A549 (cell line): Measurements from ENCODE around the gene ASB18. TPM values are rescaled to one million over a fixed set of nuclear protein-coding genes. Genes with fewer than 3 reads are reported as not detected.

Experiments
- ATAC-seq, 2 experiments: fragments of 200-7000 bp in 1 of 2; fragments of >200 bp in 1 of 2; cut with Nextera tagmentation in 1 of 2; cut with Tn5 transposase in 1 of 2; 3 replicates each; pipeline versions ENCODE4 v1.8.0 to v1.9.1; 2018 to 2020; ENCODE audit warnings: mild to moderate bottlenecking in 1 of 2, moderate library complexity in 1 of 2
- CTCF ChIA-PET: fragments of 300-600 bp; sonication (Branson Sonifier 250); formaldehyde crosslinking; extraction: SDS; loops from one replicate; lab custom pipeline; 2021; ENCODE audit warnings: antibody characterized with exemption, inconsistent platforms; lab: Yijun Ruan, JAX
- POLR2A ChIA-PET: fragments of 350-600 bp; formaldehyde crosslinking; extraction: SDS; loops from one replicate; lab custom pipeline; 2021; ENCODE audit warnings: antibody characterized with exemption, inconsistent platforms; lab: Yijun Ruan, JAX
- DNase-seq, 2 experiments: peaks; one replicate each; pipeline versions ENCODE4 v3.0.0 to v3.0.0-alpha.2; 2011 to 2016; ENCODE audit warnings: low read depth in 1 of 2, low spot score in 1 of 2
- FAIRE-seq: peaks from 2 replicates; lab custom pipeline; 2011; peaks lifted over from hg19 to GRCh38; lab: Jason Lieb, UNC
- H3K27ac ChIP-seq, 2 experiments: fragments of >200 bp; sonication (Bioruptor Twin); formaldehyde crosslinking; 3 replicates each; pipeline ENCODE4 v1.5.1; 2016 to 2017
- H3K4me1 ChIP-seq: fragments of >200 bp; sonication (Bioruptor Twin); formaldehyde crosslinking; 3 replicates; pipeline ENCODE4 v1.6.1; 2016
- H3K4me2 ChIP-seq: fragments of >200 bp; sonication (Bioruptor Twin); formaldehyde crosslinking; 3 replicates; pipeline ENCODE4 v1.6.1; 2016
- H3K4me3 ChIP-seq: fragments of >200 bp; sonication (Bioruptor Twin); formaldehyde crosslinking; 3 replicates; pipeline ENCODE4 v1.5.1; 2016
- H3K9me3 ChIP-seq: fragments of >200 bp; sonication (Bioruptor Twin); formaldehyde crosslinking; 3 replicates; pipeline ENCODE4 v1.6.1; 2016
- CEBPB ChIP-seq, 2 experiments: fragments of >200 bp in 1 of 2; sonication (Bioruptor Twin) in 1 of 2; formaldehyde crosslinking in 1 of 2; IDR thresholded peaks; 2 replicates each; pipeline ENCODE4 v1.6.1; 2012 to 2016
- FOSB ChIP-seq: fragments of 250-450 bp; sonication (Bioruptor Pico); IDR thresholded peaks from 2 replicates; pipeline ENCODE4 v1.5.0; 2020; ENCODE audit warnings: mild to moderate bottlenecking, moderate library complexity
- HDAC2 ChIP-seq: fragments of 200-600 bp; sonication (generic); IDR thresholded peaks from 2 replicates; pipeline ENCODE4 v1.6.1; 2016
- HOXB5 ChIP-seq: fragments of 250-450 bp; sonication (Bioruptor Pico); IDR thresholded peaks from 2 replicates; pipeline ENCODE4 v1.5.0; 2020; ENCODE audit warnings: mild to moderate bottlenecking, moderate library complexity
- JUN ChIP-seq, 2 experiments: fragments of >200 bp; sonication (Bioruptor Twin); formaldehyde crosslinking; IDR thresholded peaks; 2 replicates in 1 of 2; 3 replicates in 1 of 2; pipeline ENCODE4 v1.6.1; 2016 to 2017
- KDM5A ChIP-seq: fragments of 200-600 bp; sonication (generic); IDR thresholded peaks from 2 replicates; pipeline ENCODE4 v1.6.1; 2016; ENCODE audit warnings: antibody characterized with exemption, mild to moderate bottlenecking
- NR3C1 ChIP-seq: fragments of >200 bp; sonication (Bioruptor Twin); formaldehyde crosslinking; IDR thresholded peaks from 3 replicates; pipeline ENCODE4 v1.6.1; 2017
- RAD21 ChIP-seq, 2 experiments: fragments of >200 bp in 1 of 2; sonication (Bioruptor Twin) in 1 of 2; formaldehyde crosslinking in 1 of 2; IDR thresholded peaks in 1 of 2; conservative IDR thresholded peaks in 1 of 2; 2 replicates in 1 of 2; 3 replicates in 1 of 2; pipeline ENCODE4 v1.6.1; 2012 to 2018; ENCODE audit warnings: inconsistent platforms in 1 of 2
- RNF2 ChIP-seq: fragments of 200-600 bp; sonication (generic); IDR thresholded peaks from 2 replicates; pipeline ENCODE4 v1.6.1; 2016; ENCODE audit warnings: low read depth, mild to moderate bottlenecking, antibody characterized with exemption, moderate library complexity, borderline replicate concordance
- SMC3 ChIP-seq: fragments of >200 bp; sonication (Bioruptor Twin); formaldehyde crosslinking; IDR thresholded peaks from 3 replicates; pipeline ENCODE4 v1.6.1; 2018; ENCODE audit warnings: inconsistent platforms
- SREBF2 ChIP-seq: fragments of 450-650 bp; IDR thresholded peaks from 2 replicates; pipeline ENCODE4 v1.6.1; 2014; ENCODE audit warnings: mild to moderate bottlenecking, moderate library complexity
- ZC3H11A ChIP-seq: fragments of 450-650 bp; IDR thresholded peaks from 2 replicates; pipeline ENCODE4 v1.6.1; 2014; ENCODE audit warnings: antibody characterized with exemption, mild to moderate bottlenecking
- ZSCAN20 ChIP-seq: fragments of 250-450 bp; sonication (Bioruptor Pico); IDR thresholded peaks from 2 replicates; pipeline ENCODE4 v1.8.0; 2022; ENCODE audit warnings: mild to moderate bottlenecking, moderate library complexity
- WGBS: methylation state at CpG from one replicate; pipeline ENCODE4 v1.1.6; 2017; ENCODE audit errors: missing lambda C conversion rate; 5-methylcytosine and 5-hydroxymethylcytosine counted together
- polyA plus RNA-seq, 4 experiments: library from polyadenylated mRNA; depleted of rRNA in 3 of 4; stranded (reverse); fragments of >200 nt; fragmentation: RNase III in 1 of 4; extraction: RNeasy Plus Mini Kit Qiagen cat#74134 plus additional on column Dnase treatment in 1 of 4; gene quantifications; 2 replicates in 3 of 4; 3 replicates in 1 of 4; pipeline ENCODE4 v1.2.3, GENCODE V29; 2011 to 2017
- TF ChIP-seq, protein P1 (sequence below): fragments of 250-450 bp; sonication (Bioruptor Pico); IDR thresholded peaks from 2 replicates; pipeline ENCODE4 v1.5.0; 2021; ENCODE audit warnings: mild to moderate bottlenecking, moderate library complexity, borderline replicate concordance
- TF ChIP-seq, protein P2 (sequence below): IDR thresholded peaks from 2 replicates; pipeline ENCODE4 v1.6.1; 2012
- TF ChIP-seq, protein P3 (sequence below): fragments of >200 bp; sonication (Bioruptor Twin); formaldehyde crosslinking; IDR thresholded peaks from 2 replicates; pipeline ENCODE4 v1.6.1; 2016
- TF ChIP-seq, protein P4 (sequence below): fragments of 250-450 bp; sonication (Bioruptor Pico); IDR thresholded peaks from 2 replicates; pipeline ENCODE4 v1.5.0; 2020; ENCODE audit warnings: low read depth, mild to moderate bottlenecking, moderate library complexity
- TF ChIP-seq, protein P5 (sequence below): fragments of >200 bp; sonication (Bioruptor Twin); formaldehyde crosslinking; IDR thresholded peaks from 3 replicates; pipeline ENCODE4 v1.5.1; 2016
- TF ChIP-seq, protein P6 (sequence below): fragments of 200-600 bp; sonication (generic); IDR thresholded peaks from 2 replicates; pipeline ENCODE4 v1.6.1; 2016; ENCODE audit warnings: antibody characterized with exemption, mild to moderate bottlenecking, moderate library complexity
- TF ChIP-seq, protein P7 (sequence below): fragments of 150-350 bp; IDR thresholded peaks from 2 replicates; pipeline ENCODE4 v1.6.1; 2014; ENCODE audit warnings: low read depth, mild to moderate bottlenecking, low read length

The ASB18 gene
- polyA plus RNA-seq, 2 of the 4 experiments (the other 2 are of a cell fraction) = not detected

DNA sequence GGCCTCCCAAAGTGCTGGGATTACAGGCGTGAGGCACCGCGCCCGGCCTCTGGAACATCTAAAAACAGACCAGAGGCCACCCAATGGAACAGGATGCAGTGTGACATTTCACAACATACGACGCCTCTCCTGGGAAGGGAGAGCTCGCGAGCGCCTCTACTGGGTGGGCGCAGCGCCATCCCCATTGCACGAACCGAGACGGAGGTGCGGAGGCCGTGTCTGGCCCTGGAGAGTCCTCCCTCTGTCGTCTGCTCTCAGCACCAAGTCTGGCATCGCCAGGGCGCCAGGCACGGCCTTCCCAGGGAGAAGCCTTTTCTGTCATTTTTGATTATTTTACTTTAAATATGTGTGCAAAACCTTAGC is 86.6 kb downstream of the ASB18 start:
- no peaks in the 10 kb centered on the region for H3K9me3 ChIP-seq
- TF ChIP-seq RAD21 (conservative IDR thresholded peaks at IDR 0.05 in 1 of 2, IDR thresholded peaks at IDR 0.05 in 1 of 2) (0 out of 5 replicates have a peak, but pooled peaks of 1 of the 2 experiments have one; percentile 21), NR3C1 (no peak), HOXB5 (CRISPR knock-in tag) (no peak), CEBPB (IDR thresholded peaks at IDR 0.05) (peak in 1 of 2 experiments; percentile 70; a peak in 1 of 4 replicates)
- TF ChIP-seq, protein P1, sequence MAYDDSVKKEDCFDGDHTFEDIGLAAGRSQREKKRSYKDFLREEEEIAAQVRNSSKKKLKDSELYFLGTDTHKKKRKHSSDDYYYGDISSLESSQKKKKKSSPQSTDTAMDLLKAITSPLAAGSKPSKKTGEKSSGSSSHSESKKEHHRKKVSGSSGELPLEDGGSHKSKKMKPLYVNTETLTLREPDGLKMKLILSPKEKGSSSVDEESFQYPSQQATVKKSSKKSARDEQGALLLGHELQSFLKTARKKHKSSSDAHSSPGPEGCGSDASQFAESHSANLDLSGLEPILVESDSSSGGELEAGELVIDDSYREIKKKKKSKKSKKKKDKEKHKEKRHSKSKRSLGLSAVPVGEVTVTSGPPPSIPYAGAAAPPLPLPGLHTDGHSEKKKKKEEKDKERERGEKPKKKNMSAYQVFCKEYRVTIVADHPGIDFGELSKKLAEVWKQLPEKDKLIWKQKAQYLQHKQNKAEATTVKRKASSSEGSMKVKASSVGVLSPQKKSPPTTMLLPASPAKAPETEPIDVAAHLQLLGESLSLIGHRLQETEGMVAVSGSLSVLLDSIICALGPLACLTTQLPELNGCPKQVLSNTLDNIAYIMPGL (CRISPR knock-in tag) = peak; percentile 50; the same call in 1 of the 2 replicates
- TF ChIP-seq, protein P2, sequence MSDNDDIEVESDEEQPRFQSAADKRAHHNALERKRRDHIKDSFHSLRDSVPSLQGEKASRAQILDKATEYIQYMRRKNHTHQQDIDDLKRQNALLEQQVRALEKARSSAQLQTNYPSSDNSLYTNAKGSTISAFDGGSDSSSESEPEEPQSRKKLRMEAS = peak; percentile 50
- peak overlapping the region; percentile 90 for H3K4me2 ChIP-seq
- peak overlapping the region; percentile 82 to 86 for H3K27ac ChIP-seq
- FAIRE-seq (no peak), ATAC-seq (peak; percentile 72 to 81), DNase-seq (peak; percentile 89)
- H3K4me3 ChIP-seq = peak overlapping the region; percentile 70
- POLR2A ChIA-PET = interaction anchor here (0.6 to 1.9 kb wide), 6 partner anchors 9 to 411 kb away, joined by 3 to 10 read pairs (median 3); partner anchors contain the start of gene GBX2
- H3K4me1 ChIP-seq = peaks cover 7% of the 10 kb centered on the region; the same call in 1 of the 3 replicates
- 10% methylated on average over 14 of the region's 20 CpGs for WGBS
- CTCF ChIA-PET = interaction anchor here (0.7 to 11.9 kb wide), 41 partner anchors 10 to 908 kb away, joined by 3 to 222 read pairs (median 4); partner anchors contain the start of genes COPS8 and GBX2

DNA sequence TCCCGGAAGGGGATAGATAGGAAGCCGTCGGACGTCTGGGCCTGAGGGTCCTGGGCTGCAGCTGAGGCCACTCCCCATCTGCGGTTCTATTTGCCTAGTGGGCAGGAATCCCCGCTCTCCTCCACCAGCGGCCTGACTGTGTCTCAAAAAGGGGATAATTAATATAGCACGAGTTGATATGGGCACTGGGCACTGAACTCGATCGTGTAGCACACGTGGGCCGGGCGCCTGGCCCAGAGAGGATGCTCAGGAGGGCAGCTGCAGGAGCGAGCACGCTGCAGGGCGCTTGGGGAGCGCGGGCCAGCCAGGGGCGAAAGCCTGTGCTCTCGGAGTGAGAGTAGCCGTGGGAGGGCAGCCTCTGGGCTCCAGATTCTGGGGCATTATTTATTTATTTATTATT is 87.3 kb downstream of the ASB18 start:
- Histone ChIP-seq H3K4me3 (no peak overlapping the region), H3K27ac (no peak overlapping the region; a peak in 1 of 6 replicates), H3K4me1 (peaks cover 7% of the 10 kb centered on the region; the same call in 1 of the 3 replicates), H3K9me3 (no peaks in the 10 kb centered on the region), H3K4me2 (no peak overlapping the region)
- ChIA-PET CTCF (interaction anchor here (0.7 to 11.9 kb wide), 26 partner anchors 9 to 909 kb away, joined by 3 to 222 read pairs (median 4); partner anchors contain the start of genes COPS8 and GBX2), POLR2A (interaction anchor here (1.9 kb wide), 1 partner anchor 9 kb away, joined by 10 read pairs; the partner anchor contains the start of gene GBX2)
- TF ChIP-seq JUN (IDR thresholded peaks at IDR 0.05) = no peak
- TF ChIP-seq ZSCAN20 (CRISPR knock-in tag) = no peak
- TF ChIP-seq SMC3 = no peak
- no peak for TF ChIP-seq RAD21 (conservative IDR thresholded peaks at IDR 0.05 in 1 of 2, IDR thresholded peaks at IDR 0.05 in 1 of 2)
- TF ChIP-seq, protein P3, sequence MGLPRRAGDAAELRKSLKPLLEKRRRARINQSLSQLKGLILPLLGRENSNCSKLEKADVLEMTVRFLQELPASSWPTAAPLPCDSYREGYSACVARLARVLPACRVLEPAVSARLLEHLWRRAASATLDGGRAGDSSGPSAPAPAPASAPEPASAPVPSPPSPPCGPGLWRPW = no peak
- no peak for TF ChIP-seq SREBF2
- TF ChIP-seq, protein P4, sequence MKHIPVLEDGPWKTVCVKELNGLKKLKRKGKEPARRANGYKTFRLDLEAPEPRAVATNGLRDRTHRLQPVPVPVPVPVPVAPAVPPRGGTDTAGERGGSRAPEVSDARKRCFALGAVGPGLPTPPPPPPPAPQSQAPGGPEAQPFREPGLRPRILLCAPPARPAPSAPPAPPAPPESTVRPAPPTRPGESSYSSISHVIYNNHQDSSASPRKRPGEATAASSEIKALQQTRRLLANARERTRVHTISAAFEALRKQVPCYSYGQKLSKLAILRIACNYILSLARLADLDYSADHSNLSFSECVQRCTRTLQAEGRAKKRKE (CRISPR knock-in tag) = no peak
- 91% methylated on average over 21 of the region's 21 CpGs for WGBS
- no peak for ATAC-seq
- no peak for FAIRE-seq
- DNase-seq = no peak

DNA sequence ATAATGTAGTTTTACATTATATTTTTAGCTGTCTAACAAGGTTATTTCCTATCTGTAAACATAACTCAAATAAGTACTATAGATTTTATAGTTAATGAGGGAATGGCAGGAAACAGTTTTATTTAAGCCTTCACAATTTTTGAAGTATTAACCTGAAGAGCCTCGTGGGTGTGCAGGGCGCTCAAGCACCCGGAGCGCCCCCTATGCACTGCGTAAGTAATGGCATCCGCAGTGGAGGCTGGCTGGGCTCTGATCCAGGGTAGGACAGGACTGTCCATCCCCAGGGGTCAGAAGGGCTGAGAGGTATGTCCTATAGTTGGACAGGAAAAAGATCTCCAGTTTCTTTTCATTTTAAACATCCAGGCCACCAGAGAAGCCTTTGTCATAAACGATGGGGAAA is 87.8 kb downstream of the ASB18 start:
- ATAC-seq (peak in 1 of 2 experiments; percentile 26; a peak in 2 of 6 replicates), FAIRE-seq (no peak), DNase-seq (peak; percentile 75 to 80)
- H3K27ac ChIP-seq = no peak overlapping the region
- H3K4me1 ChIP-seq = peaks cover 7% of the 10 kb centered on the region; the same call in 1 of the 3 replicates
- no peak overlapping the region for H3K4me3 ChIP-seq
- H3K9me3 ChIP-seq = no peaks in the 10 kb centered on the region
- 13% methylated on average over 7 of the region's 7 CpGs for WGBS
- POLR2A ChIA-PET = no interaction called here
- no peak overlapping the region for H3K4me2 ChIP-seq
- CTCF ChIA-PET = interaction anchor here (0.9 to 11.9 kb wide), 12 partner anchors 13 to 410 kb away, joined by 3 to 222 read pairs (median 7); no protein-coding TSS in a partner anchor
- TF ChIP-seq KDM5A = no peak
- TF ChIP-seq, protein P5, sequence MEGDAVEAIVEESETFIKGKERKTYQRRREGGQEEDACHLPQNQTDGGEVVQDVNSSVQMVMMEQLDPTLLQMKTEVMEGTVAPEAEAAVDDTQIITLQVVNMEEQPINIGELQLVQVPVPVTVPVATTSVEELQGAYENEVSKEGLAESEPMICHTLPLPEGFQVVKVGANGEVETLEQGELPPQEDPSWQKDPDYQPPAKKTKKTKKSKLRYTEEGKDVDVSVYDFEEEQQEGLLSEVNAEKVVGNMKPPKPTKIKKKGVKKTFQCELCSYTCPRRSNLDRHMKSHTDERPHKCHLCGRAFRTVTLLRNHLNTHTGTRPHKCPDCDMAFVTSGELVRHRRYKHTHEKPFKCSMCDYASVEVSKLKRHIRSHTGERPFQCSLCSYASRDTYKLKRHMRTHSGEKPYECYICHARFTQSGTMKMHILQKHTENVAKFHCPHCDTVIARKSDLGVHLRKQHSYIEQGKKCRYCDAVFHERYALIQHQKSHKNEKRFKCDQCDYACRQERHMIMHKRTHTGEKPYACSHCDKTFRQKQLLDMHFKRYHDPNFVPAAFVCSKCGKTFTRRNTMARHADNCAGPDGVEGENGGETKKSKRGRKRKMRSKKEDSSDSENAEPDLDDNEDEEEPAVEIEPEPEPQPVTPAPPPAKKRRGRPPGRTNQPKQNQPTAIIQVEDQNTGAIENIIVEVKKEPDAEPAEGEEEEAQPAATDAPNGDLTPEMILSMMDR = peak; percentile 74
- TF ChIP-seq ZC3H11A = no peak
- no peak for TF ChIP-seq RNF2
- TF ChIP-seq, protein P6, sequence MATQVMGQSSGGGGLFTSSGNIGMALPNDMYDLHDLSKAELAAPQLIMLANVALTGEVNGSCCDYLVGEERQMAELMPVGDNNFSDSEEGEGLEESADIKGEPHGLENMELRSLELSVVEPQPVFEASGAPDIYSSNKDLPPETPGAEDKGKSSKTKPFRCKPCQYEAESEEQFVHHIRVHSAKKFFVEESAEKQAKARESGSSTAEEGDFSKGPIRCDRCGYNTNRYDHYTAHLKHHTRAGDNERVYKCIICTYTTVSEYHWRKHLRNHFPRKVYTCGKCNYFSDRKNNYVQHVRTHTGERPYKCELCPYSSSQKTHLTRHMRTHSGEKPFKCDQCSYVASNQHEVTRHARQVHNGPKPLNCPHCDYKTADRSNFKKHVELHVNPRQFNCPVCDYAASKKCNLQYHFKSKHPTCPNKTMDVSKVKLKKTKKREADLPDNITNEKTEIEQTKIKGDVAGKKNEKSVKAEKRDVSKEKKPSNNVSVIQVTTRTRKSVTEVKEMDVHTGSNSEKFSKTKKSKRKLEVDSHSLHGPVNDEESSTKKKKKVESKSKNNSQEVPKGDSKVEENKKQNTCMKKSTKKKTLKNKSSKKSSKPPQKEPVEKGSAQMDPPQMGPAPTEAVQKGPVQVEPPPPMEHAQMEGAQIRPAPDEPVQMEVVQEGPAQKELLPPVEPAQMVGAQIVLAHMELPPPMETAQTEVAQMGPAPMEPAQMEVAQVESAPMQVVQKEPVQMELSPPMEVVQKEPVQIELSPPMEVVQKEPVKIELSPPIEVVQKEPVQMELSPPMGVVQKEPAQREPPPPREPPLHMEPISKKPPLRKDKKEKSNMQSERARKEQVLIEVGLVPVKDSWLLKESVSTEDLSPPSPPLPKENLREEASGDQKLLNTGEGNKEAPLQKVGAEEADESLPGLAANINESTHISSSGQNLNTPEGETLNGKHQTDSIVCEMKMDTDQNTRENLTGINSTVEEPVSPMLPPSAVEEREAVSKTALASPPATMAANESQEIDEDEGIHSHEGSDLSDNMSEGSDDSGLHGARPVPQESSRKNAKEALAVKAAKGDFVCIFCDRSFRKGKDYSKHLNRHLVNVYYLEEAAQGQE = no peak
- TF ChIP-seq HDAC2 = no peak
- TF ChIP-seq, protein P7, sequence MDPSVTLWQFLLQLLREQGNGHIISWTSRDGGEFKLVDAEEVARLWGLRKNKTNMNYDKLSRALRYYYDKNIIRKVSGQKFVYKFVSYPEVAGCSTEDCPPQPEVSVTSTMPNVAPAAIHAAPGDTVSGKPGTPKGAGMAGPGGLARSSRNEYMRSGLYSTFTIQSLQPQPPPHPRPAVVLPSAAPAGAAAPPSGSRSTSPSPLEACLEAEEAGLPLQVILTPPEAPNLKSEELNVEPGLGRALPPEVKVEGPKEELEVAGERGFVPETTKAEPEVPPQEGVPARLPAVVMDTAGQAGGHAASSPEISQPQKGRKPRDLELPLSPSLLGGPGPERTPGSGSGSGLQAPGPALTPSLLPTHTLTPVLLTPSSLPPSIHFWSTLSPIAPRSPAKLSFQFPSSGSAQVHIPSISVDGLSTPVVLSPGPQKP = no peak
- TF ChIP-seq, protein P2 = peak; percentile 39; the same call in 1 of the 2 replicates
- no peak for TF ChIP-seq FOSB (CRISPR knock-in tag)
- peak; percentile 39 to 52 for TF ChIP-seq RAD21 (conservative IDR thresholded peaks at IDR 0.05 in 1 of 2, IDR thresholded peaks at IDR 0.05 in 1 of 2)
